Activated naive CD4-positive, alpha-beta T cell treated with anti-CD3 and anti-CD28 coated beads, Interleukin-2, amount 50 U/mL, for 24 hours (primary cell): ENCODE measurements around the gene BACH2.

ENCODE experiments used
- H3K27ac Mint-ChIP-seq: one replicate; pipeline ENCODE4 v1.8.0; 2021; ENCODE audit warnings: mild to moderate bottlenecking, mixed read lengths
- H3K27me3 Mint-ChIP-seq: one replicate; pipeline ENCODE4 v1.8.0; 2021; ENCODE audit warnings: mixed read lengths
- H3K36me3 Mint-ChIP-seq: one replicate; pipeline ENCODE4 v1.8.0; 2021; ENCODE audit warnings: mixed read lengths
- H3K4me1 Mint-ChIP-seq: one replicate; pipeline ENCODE4 v1.8.0; 2021; ENCODE audit warnings: mixed read lengths
- H3K4me3 Mint-ChIP-seq: one replicate; pipeline ENCODE4 v1.8.0; 2021; ENCODE audit warnings: mild to moderate bottlenecking, mixed read lengths
- H3K9me3 Mint-ChIP-seq: one replicate; pipeline ENCODE4 v1.8.0; 2021; ENCODE audit warnings: mixed read lengths

Gene BACH2

DNA sequence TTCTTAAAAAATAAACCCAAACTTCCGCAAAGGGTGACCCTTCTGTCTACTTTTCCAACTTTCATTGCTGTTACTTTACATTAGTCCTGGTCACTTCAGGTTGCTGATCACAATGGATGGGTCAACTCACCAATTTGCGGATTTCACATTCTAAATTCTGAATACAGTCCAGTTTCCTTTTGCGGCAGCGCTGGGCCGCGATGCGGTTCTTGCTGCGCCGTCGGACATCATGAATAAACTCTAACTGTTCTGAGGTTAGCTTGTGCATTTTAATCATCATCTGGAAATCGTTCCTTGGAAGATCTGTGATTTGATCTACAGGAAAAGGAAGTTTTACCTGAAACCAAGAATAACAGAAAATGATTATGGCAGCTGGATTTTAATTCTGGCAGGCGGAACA lies 358.6 kb downstream of the BACH2 start:
- no peaks in the 10 kb centered on the region for H3K9me3 Mint-ChIP-seq
- H3K27me3 Mint-ChIP-seq = no peaks in the 10 kb centered on the region
- peak overlapping the region; percentile 51 for H3K27ac Mint-ChIP-seq
- H3K36me3 Mint-ChIP-seq = peaks cover 19% of the 10 kb centered on the region
- H3K4me1 Mint-ChIP-seq = peaks cover 42% of the 10 kb centered on the region
- H3K4me3 Mint-ChIP-seq = no peak overlapping the region

DNA sequence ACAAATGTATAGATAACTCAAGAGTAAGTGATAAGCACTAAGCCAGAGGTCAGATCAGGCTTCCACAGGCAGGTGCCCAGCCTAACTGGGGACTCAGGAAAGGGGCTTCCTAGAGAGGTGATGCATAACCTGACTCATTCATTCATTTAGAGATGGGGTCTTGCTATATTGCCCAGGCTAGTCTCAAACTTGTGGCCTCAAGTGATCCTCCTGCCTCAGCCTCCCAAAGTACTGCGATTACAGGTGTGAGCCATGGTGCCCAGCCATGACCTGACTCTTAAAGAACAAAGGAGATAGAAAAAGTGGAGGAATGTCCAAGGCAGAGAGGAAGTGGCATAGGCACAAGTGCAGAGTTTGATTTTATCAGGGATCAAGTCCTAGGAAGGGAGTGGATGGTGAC lies 360.5 kb downstream of the BACH2 start:
- H3K27me3 Mint-ChIP-seq = no peaks in the 10 kb centered on the region
- H3K4me1 Mint-ChIP-seq = peaks cover 36% of the 10 kb centered on the region
- H3K36me3 Mint-ChIP-seq = peaks cover 22% of the 10 kb centered on the region
- H3K27ac Mint-ChIP-seq = peak overlapping the region; percentile 69
- H3K4me3 Mint-ChIP-seq = no peak overlapping the region
- no peaks in the 10 kb centered on the region for H3K9me3 Mint-ChIP-seq

DNA sequence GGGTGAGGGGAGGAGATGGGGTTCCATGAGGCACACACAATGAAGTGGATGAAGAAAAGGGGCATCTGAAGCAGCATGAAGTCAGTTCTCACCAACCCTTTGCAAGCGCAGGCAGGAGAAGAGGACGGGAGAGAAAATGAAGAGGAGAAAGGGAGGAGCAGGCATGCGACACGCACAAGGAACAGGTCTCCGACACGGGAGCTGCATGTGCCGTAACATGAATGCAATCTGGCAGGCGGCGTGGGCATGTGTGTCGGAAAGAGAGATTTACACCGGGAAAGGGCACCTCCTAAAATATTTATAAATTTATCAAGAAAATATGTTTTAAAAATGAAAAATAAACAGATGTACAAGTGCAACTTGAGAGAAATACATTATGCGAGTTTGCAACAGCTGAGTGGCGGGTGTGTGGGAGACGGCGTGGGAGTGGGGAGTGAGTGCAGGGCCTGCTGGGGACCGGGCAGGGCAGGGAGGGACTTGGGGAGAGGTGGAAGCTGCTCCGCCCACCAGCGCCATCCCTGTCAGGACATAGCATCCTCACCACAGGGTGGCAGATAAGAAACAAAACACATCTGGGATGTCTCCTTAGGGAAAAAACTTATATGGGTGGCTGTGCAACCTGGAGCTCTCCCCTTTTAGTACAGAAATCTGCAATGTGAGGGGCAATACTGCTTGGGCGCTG lies 361.8 kb downstream of the BACH2 start:
- no peak overlapping the region for H3K4me3 Mint-ChIP-seq
- no peaks in the 10 kb centered on the region for H3K9me3 Mint-ChIP-seq
- H3K27me3 Mint-ChIP-seq = no peaks in the 10 kb centered on the region
- H3K4me1 Mint-ChIP-seq = peaks cover 40% of the 10 kb centered on the region
- H3K36me3 Mint-ChIP-seq = peaks cover 22% of the 10 kb centered on the region
- H3K27ac Mint-ChIP-seq = peak overlapping the region; percentile 77

DNA sequence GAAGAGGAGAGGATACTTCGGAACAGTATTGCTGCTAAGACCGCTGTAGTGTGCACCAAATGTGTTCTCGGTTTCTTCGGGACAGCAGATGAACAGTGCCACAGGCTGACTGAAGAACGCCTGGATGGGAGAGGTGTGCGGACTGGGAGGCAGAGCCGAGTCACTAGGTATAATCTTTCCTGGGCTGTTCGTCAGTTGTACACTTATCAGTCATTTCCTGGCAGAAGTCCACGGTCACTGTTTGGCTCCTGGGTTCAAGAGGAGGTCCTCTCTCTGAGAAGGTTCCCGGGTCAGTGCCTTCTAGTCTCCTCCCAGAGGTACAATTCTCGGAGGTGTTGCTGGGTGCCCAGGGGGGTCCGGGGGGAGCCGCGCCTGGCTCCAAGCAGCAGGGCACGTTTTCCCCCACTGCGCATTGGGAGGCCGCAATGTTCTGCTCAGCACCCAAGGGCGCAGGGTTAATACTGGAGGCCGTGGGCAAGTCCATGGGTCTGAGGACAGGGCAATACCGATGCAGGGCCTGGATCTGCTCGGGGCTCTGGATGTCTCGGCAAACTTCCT lies 364.3 kb downstream of the BACH2 start:
- Mint-ChIP-seq H3K27ac (peak overlapping the region; percentile 46), H3K36me3 (peaks cover 36% of the 10 kb centered on the region), H3K27me3 (no peaks in the 10 kb centered on the region), H3K9me3 (no peaks in the 10 kb centered on the region), H3K4me3 (no peak overlapping the region), H3K4me1 (peaks cover 55% of the 10 kb centered on the region)

DNA sequence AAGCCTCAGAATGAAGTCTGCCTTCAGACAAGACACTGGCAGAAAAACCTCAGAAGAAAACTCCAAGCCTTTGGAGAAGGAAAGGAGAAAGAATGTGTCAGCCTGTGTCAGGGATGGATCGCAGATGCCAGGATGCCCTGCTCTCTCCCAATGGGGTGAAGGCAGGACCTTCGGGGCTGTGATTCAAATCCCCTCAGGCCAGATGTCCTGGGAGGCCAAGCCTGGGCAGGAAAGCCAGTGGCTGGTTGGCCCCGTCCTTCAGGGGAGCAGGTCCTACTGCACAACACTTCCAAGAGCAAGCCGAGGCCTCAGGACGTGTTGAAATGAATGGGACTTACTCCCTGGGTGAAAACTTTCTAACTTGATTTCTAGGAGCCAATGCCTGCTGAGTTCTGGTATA lies 365.9 kb downstream of the BACH2 start:
- peaks cover 32% of the 10 kb centered on the region for H3K36me3 Mint-ChIP-seq
- H3K4me1 Mint-ChIP-seq = peaks cover 70% of the 10 kb centered on the region
- H3K27ac Mint-ChIP-seq = peak overlapping the region; percentile 85
- no peaks in the 10 kb centered on the region for H3K27me3 Mint-ChIP-seq
- no peaks in the 10 kb centered on the region for H3K9me3 Mint-ChIP-seq
- no peak overlapping the region for H3K4me3 Mint-ChIP-seq

DNA sequence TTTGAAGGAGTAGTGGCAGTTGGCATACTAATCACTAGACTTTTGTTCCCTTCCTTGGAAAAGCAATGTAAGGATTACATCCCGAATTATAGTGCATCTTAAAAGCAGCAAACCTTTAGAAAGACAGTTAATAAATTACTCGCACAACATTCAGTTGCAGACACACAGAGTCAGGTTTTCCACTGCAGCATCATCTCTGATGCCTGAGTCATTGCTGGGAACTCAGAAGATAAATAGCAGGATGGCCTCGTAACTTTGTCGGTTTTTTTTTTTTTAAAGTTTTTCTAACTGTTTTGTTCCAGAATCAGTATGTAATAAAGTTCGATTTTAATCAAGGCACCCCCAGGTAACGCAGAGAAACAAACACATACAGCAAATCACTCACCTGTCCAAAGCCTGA lies 368.0 kb downstream of the BACH2 start:
- peaks cover 72% of the 10 kb centered on the region for H3K4me1 Mint-ChIP-seq
- peaks cover 5% of the 10 kb centered on the region for H3K9me3 Mint-ChIP-seq
- H3K27ac Mint-ChIP-seq = peak overlapping the region; percentile 99
- H3K36me3 Mint-ChIP-seq = peaks cover 28% of the 10 kb centered on the region
- no peaks in the 10 kb centered on the region for H3K27me3 Mint-ChIP-seq
- no peak overlapping the region for H3K4me3 Mint-ChIP-seq

DNA sequence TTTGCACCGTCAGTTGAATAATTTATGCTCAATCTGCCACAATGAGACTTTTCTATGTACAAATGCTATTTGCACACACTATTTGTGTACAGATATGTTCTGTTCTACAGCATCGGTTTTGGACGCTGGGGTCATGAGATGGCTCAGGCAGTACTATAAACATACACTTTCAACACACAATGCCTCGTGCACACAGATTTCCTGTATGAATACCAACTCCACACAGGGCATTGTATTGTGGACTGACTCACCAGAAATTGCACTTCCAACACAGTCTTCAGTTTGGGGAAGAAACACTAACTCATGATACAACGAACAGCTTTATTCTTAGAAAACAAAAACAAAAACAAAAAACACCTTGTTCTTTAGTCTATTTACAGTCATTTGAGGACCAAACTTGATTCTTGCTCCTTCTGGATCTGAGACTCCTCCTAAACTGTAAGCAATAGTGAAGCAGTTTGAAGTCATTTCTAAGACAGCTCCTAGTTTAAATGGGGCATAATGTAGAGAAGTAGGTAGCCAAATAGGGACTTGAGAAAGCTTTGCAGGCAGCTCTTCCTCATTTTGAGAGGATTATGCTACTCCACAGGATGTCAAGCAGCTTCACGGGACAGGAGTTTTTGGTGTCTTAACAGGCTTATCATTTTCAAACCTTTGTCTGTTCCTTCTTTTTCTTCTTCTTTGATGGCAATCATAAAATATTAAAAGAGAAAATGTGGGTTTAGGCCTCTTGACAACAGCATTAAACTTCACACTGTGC lies 368.7 kb downstream of the BACH2 start:
- peaks cover 22% of the 10 kb centered on the region for H3K36me3 Mint-ChIP-seq
- no peaks in the 10 kb centered on the region for H3K27me3 Mint-ChIP-seq
- peaks cover 5% of the 10 kb centered on the region for H3K9me3 Mint-ChIP-seq
- no peak overlapping the region for H3K4me3 Mint-ChIP-seq
- peaks cover 66% of the 10 kb centered on the region for H3K4me1 Mint-ChIP-seq
- H3K27ac Mint-ChIP-seq = peak overlapping the region; percentile 99

DNA sequence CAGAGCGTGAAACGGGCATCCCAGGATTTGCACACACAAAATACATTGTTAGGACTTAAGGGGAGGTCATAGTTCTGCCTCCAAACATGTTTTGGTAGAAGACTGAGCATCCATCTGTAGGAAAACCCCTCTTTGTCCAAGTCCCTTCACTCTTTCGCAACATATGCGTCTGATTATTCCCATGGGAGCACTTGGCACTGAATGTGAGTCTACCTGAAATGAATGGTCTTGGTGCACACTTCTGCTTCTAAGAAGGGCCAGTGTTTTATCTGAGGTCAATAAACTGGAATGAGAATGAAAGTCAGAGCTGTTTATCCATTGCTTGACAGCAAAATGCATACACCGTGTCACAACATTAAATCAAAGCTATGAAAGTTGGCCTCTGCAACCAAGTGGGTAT lies 369.4 kb downstream of the BACH2 start:
- Mint-ChIP-seq H3K4me1 (peaks cover 66% of the 10 kb centered on the region), H3K27ac (peak overlapping the region; percentile 92), H3K4me3 (no peak overlapping the region), H3K36me3 (peaks cover 21% of the 10 kb centered on the region), H3K9me3 (peaks cover 5% of the 10 kb centered on the region), H3K27me3 (no peaks in the 10 kb centered on the region)

DNA sequence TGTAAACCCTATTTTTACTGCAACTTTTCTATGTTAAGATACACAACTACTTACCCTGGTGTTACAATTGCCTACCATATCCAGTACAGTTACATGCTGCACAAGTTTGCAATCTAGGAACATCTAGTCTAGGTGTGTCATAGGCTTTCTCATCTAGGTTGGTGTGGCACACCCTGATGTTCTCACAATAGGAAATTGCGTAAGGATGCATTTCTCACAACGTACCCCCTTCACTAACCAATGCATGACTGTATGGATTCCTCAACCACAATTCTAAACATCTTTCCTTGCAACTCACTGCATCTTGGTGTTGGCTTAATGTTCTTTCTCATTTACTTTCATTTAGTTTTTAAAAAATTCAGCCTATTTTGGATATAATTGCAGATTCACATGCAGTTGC lies 370.8 kb downstream of the BACH2 start:
- H3K27me3 Mint-ChIP-seq = no peaks in the 10 kb centered on the region

DNA sequence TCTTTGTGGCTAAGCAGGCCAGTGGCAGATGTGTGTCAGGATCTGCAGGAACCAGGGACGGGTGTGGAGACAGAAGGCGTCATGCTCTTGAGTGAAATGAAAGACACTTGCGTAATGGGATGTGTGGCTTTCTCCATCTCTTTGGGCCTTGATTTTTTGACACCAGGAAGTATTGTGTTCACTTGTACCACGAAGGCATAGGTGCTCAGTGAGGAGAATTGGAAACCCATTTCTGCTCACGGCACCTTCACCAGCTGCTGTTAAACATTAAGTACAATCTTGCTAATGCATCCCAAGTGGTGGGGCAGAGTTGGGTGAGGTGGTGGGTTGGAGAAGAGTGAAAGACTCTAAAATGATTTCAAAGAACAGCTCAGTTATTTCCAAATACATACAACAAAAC lies 372.4 kb downstream of the BACH2 start:
- Mint-ChIP-seq H3K36me3 (peaks cover 12% of the 10 kb centered on the region), H3K4me1 (peaks cover 44% of the 10 kb centered on the region), H3K27me3 (no peaks in the 10 kb centered on the region), H3K4me3 (no peak overlapping the region), H3K27ac (peak overlapping the region; percentile 43), H3K9me3 (peaks cover 5% of the 10 kb centered on the region)

More for the DNA sequence above, 370.8 kb downstream of the BACH2 start:
- Mint-ChIP-seq H3K27ac (peak overlapping the region; percentile 89), H3K36me3 (peaks cover 16% of the 10 kb centered on the region), H3K4me1 (peaks cover 60% of the 10 kb centered on the region), H3K9me3 (peaks cover 5% of the 10 kb centered on the region), H3K4me3 (no peak overlapping the region)

DNA sequence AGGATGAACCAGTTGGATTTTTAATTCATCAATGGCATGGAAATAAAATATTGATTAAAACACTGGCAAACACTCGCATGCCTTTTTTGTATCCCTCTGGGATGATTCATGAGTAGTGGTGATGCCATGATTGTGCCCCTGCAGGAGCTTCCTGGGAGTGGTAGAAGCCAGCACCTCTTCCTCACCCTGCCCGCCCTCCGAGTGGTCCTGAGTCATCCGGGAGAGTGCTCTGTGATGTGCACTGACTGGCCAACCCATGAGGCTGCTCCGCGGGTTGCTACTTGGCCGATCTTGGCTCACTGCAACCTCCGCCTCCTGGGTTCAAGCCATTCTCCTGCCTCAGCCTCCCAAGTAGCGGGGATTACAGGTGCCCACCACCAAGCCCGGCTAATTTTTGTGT lies 375.0 kb downstream of the BACH2 start:
- no peak overlapping the region for H3K27ac Mint-ChIP-seq

DNA sequence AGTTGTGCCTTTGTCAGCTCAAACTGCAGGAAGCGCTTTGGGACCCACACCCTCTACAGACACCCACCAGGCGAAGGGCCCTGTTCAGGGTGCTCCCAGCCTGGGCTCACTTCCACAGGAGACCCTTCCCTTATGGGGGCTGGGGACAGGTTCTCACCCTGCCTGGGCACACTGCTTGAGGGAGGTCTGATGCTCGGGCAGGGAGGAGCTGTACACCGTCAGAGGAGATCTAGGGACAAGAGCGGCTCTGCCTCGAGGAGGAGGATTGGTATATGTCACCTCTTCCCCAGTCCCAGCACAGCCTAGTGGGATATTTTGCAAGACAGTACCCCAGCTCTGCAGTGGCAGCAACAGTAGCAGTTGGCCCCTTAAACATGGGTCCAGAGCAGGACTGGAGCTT lies 375.4 kb downstream of the BACH2 start:
- H3K27ac Mint-ChIP-seq = no peak overlapping the region
- H3K36me3 Mint-ChIP-seq = peaks cover 2% of the 10 kb centered on the region
- no peak overlapping the region for H3K4me3 Mint-ChIP-seq
- H3K4me1 Mint-ChIP-seq = peaks cover 14% of the 10 kb centered on the region
- no peaks in the 10 kb centered on the region for H3K27me3 Mint-ChIP-seq
- H3K9me3 Mint-ChIP-seq = peaks cover 11% of the 10 kb centered on the region

More for the DNA sequence above, 375.0 kb downstream of the BACH2 start:
- H3K27me3 Mint-ChIP-seq = no peaks in the 10 kb centered on the region
- H3K36me3 Mint-ChIP-seq = peaks cover under 1% of the 10 kb centered on the region
- H3K9me3 Mint-ChIP-seq = peaks cover 6% of the 10 kb centered on the region
- no peak overlapping the region for H3K4me3 Mint-ChIP-seq
- H3K4me1 Mint-ChIP-seq = peaks cover 19% of the 10 kb centered on the region

DNA sequence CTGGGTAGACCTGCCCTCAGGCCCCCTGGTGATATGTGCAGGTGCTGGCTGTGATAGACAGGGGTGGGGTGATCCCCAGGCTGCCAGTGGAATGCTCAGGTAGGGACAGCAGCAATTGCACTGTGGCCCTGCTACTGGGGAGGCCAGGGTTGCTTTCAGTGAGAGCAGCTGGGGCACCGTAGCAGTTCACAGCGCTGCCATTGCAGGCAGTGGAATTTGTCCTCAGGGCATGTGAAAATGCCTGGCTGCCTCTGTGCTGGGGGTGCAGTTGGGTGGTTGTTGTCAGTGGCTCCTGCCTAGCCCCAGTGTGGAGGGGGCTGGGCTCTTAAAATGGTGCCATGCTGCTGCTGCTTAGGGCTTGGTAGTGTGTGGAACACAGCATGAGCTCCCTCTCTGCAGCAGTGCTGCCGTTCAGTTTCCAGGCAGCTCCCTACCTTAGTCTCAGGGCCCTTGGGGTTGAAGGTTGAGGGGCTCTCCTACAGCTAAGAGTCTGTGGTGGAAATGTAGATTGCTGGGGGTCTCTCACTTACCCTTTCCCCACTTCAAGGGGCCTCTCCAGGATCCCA lies 378.8 kb downstream of the BACH2 start:
- no peaks in the 10 kb centered on the region for H3K27me3 Mint-ChIP-seq
- H3K4me3 Mint-ChIP-seq = no peak overlapping the region
- H3K4me1 Mint-ChIP-seq = peaks cover 4% of the 10 kb centered on the region
- no peak overlapping the region for H3K27ac Mint-ChIP-seq
- peaks cover 2% of the 10 kb centered on the region for H3K36me3 Mint-ChIP-seq
- H3K9me3 Mint-ChIP-seq = peaks cover 8% of the 10 kb centered on the region

DNA sequence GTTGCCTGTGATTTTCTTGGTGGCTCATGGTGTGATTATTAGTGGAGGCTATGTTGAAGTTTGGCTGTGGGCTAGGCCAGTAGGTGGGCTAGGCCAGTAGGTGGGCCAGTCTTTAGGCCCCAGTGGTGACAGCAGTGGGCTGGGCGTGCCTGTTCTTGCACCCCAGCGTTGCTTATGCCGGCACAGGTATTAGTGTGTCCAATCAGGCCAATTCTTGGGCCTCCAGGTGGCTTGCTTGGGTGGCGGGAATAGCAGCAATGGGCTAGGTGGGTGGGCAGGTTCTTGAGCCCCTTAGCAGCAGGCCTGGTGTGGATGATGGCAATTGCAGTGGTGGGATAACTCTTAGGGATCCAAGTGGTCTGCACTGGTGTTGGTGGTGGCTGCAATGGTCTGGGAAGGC lies 379.4 kb downstream of the BACH2 start:
- Mint-ChIP-seq H3K36me3 (peaks cover 2% of the 10 kb centered on the region), H3K4me3 (no peak overlapping the region), H3K9me3 (peaks cover 8% of the 10 kb centered on the region), H3K27ac (no peak overlapping the region), H3K4me1 (peaks cover 4% of the 10 kb centered on the region), H3K27me3 (no peaks in the 10 kb centered on the region)

DNA sequence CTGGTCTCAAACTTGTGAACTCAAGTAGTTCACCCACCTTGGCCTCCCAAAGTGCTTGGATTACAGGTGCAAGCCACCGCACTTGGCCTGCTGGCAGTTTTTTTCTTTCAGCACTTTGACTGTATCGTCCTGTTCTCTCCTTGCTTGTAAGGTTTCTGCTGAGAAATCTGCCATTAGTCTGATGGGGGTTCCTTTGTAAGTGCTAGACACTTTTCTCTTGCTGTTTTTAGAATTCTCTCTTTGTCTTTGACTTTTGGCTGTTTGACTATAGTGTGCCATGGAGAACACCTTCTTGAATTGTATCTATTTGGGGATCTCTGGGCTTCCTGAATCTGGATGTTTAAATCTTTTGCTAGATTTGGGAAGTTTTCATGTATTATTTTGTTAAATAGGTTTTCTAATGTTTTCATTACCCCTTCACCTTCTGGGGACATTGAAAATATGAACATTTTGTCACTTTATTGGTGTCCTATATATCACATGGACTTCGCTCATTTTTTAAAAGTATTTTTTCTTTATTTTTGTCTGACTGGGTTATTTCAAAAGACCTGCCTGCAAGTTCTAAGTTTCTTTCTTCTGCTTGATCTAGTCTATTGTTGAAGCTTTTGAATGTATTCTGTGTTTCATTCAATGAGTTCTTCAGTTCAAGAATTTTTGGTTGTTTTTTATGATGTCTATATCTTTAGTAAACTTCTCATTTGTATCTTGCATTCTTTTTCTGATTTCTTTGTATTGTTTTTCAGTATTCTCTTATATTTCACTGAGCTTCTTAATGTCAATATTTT lies 380.3 kb downstream of the BACH2 start:
- no peak overlapping the region for H3K4me3 Mint-ChIP-seq
- H3K36me3 Mint-ChIP-seq = peaks cover 2% of the 10 kb centered on the region
- H3K9me3 Mint-ChIP-seq = peaks cover 8% of the 10 kb centered on the region
- no peak overlapping the region for H3K27ac Mint-ChIP-seq
- peaks cover 4% of the 10 kb centered on the region for H3K4me1 Mint-ChIP-seq
- H3K27me3 Mint-ChIP-seq = no peaks in the 10 kb centered on the region
